Measurements from ENCODE around the gene RACK1. TPM values are rescaled to one million over a fixed set of nuclear protein-coding genes. Genes with fewer than 3 reads are reported as not detected.
A peak's percentile ranks its signal among the peaks of the same experiment; 100 is the strongest.

Gene RACK1
- total and polyA plus RNA-seq, 8 donors: 1,244 to 3,083 (median 2,960) TPM

DNA sequence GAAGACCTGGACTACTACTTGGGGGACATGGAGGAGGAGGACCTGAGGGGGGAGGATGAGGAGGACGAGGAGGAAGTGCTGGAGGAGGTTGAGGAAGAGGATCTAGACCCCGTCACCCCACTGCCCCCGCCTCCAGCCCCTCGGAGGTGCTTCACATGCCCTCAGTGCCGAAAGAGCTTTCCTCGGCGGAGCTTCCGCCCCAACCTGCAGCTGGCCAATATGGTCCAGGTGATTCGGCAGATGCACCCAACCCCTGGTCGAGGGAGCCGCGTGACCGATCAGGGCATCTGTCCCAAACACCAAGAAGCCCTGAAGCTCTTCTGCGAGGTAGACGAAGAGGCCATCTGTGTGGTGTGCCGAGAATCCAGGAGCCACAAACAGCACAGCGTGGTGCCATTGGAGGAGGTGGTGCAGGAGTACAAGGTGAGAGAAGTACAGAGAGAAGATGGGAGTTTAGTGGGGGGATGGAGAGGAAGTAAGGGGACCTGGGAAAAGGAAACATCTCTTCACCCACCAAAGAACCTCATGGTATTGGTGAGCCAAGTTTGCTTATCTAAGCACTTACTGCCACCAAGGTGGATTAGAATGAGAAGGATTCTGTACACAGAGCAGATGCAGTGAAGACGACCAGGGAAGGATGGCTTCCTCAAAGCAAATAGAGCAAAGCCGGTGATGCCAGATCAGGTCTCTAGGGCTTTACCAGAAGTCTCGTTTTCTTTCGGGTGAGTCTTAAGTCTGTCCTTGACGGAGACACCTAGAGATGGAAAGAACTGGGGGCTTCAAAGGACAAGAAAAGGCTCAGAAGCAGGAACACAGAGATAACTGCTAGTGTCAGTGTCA, 19.1 kb downstream of the RACK1 start:
- no peaks in the 10 kb centered on the region for H3K27me3 ChIP-seq

GRCh38 chr5:181223729-181224389, 19.8 kb downstream of the RACK1 start:
- TF ChIP-seq CTCF (IDR thresholded peaks at IDR 0.05): no peak
- intact Hi-C loops (cut with DNase I): no loop called here
- peak overlapping the region; percentile 74 to 78 for H3K4me3 ChIP-seq
- no peaks in the 10 kb centered on the region for H3K27me3 ChIP-seq
- H3K36me3 ChIP-seq: peaks cover 0 to 12% of the 10 kb centered on the region in 2 donors
- peak overlapping the region; percentile 97 to 100 for H3K27ac ChIP-seq
- no peaks in the 10 kb centered on the region for H3K9me3 ChIP-seq
- peak in 2 of 4 donors; percentile 64 to 69 for DNase-seq
- H3K4me1 ChIP-seq: peaks cover 4 to 34% of the 10 kb centered on the region in 2 donors
- ATAC-seq: peak; percentile 0

More for the DNA sequence above, 19.1 kb downstream of the RACK1 start:
- peaks cover 4 to 31% of the 10 kb centered on the region in 2 donors for H3K4me1 ChIP-seq
- peaks cover 0 to 12% of the 10 kb centered on the region in 2 donors for H3K36me3 ChIP-seq
- peak overlapping the region; percentile 74 to 78 for H3K4me3 ChIP-seq
- intact Hi-C loops (cut with DNase I): no loop called here
- H3K27ac ChIP-seq: peak overlapping the region in 1 of 2 donors; percentile 100
- no peaks in the 10 kb centered on the region for H3K9me3 ChIP-seq
- TF ChIP-seq CTCF (IDR thresholded peaks at IDR 0.05): no peak
- DNase-seq: peak in 2 of 4 donors; percentile 38 to 78
- no peak for ATAC-seq

DNA sequence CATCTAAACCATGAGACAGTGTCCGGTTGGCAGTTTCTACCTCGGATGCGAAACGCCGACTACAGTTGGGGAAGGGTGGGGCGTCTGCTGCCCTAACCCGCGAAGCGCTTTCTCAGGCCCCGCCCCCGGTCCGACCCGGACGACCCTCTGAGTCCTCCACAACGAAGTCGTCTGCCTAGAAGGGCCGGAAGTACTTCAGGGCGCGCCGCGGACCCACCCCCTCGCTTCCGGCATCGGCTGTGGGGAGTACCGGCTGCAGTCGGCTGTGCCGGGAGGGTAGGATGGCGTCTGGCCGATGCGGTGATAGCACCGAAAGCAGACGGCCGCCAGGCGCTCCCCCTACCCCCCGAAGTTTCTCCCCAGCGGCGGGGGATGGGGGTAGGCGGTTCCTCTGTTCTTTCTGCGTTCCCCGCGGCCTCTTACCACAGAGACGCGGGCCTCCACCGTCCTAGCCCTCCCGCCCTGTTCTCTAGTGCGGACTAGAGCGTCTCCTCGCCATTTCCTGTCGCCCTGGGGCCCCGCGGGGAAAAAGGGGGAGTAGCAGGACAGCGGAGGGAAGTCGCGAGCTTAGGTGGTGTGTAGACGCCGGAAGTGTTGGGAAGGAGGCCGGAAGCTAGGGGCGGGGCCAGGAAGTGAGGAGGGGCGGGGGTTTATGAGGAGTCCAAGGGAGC, 20.5 kb downstream of the RACK1 start, which contains the start of gene TRIM41:
TRIM41 (plus strand) TSS at position 224 of the 671 bp plus-strand sequence. CDS start 719 bp downstream, outside the sequence.
- DNase-seq: peak; percentile 97 to 100 (median 98)
- H3K9me3 ChIP-seq: no peaks in the 10 kb centered on the region
- peak; percentile 88 for ATAC-seq
- TF ChIP-seq CTCF (IDR thresholded peaks at IDR 0.05): peak in 1 of 2 donors; percentile 64
- peaks cover 0 to 12% of the 10 kb centered on the region in 2 donors for H3K36me3 ChIP-seq
- no peaks in the 10 kb centered on the region for H3K27me3 ChIP-seq
- H3K4me3 ChIP-seq: peak within 1 kb of the TSS; percentile 74 to 78
- intact Hi-C loops (cut with DNase I): no loop called here
- H3K27ac ChIP-seq: peak within 1 kb of the TSS; percentile 97 to 100
- H3K4me1 ChIP-seq: peaks cover 4 to 41% of the 10 kb centered on the region in 2 donors

DNA sequence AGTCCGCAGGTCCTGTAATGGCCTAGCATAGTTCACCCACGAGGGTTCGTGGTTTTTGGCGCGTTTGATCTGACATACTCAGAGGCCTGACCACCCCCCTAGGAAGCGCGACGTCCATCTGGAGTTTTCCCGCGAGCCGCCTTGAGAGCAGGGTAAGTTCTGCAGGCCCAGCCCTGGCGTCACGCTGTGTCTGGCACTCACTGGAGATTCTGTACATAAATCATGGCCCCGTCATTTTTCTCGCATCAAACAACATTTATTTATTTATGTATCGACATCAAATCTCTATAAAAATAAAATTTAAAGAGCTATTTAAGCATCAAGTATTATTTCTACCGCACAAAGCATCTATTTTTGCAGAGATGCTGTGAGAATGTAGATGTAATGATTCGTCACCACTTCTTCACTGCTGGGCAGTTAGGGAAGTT, 21.1 kb downstream of the RACK1 start:
- peak overlapping the region; percentile 97 to 100 for H3K27ac ChIP-seq
- no peaks in the 10 kb centered on the region for H3K9me3 ChIP-seq
- H3K4me1 ChIP-seq: peaks cover 4 to 46% of the 10 kb centered on the region in 2 donors
- H3K36me3 ChIP-seq: peaks cover 0 to 11% of the 10 kb centered on the region in 2 donors
- TF ChIP-seq CTCF (IDR thresholded peaks at IDR 0.05): no peak
- DNase-seq (no peak), ATAC-seq (peak; percentile 17)
- peak overlapping the region; percentile 74 to 78 for H3K4me3 ChIP-seq
- intact Hi-C loops (cut with DNase I): no loop called here
- H3K27me3 ChIP-seq: peaks cover 0 to 4% of the 10 kb centered on the region in 2 donors
